Tibial artery (tissue), 4 donors: ENCODE results near the gene CCDC107.

ENCODE experiments used
- DNase-seq, 2 donors: peaks; one replicate each; pipeline ENCODE4 v3.0.0-alpha.2; 2019
- H3K27ac ChIP-seq, 2 donors: fragments of 200-600 bp; sonication (generic) in 1 of 2; 1 replicate in 1 of 2; 2 replicates in 1 of 2; pipeline ENCODE4 v1.5.1; 2018 to 2019; ENCODE audit warnings: mild to moderate bottlenecking in 1 of 2
- H3K27me3 ChIP-seq, 2 donors: fragments of 200-600 bp; sonication (generic) in 1 of 2; one replicate each; pipeline versions ENCODE4 v1.5.1 to v1.6.0; 2016 to 2019
- H3K36me3 ChIP-seq, 3 donors: fragments of 200-600 bp; sonication (generic) in 2 of 3; one replicate each; pipeline ENCODE4 v1.5.1; 2016 to 2019; ENCODE audit warnings: mild to moderate bottlenecking in 2 of 3
- H3K4me1 ChIP-seq, 4 donors: fragments of 200-600 bp; sonication (generic) in 2 of 4; 1 replicate in 3 of 4; 2 replicates in 1 of 4; pipeline ENCODE4 v1.5.1; 2016 to 2019
- H3K4me3 ChIP-seq, 2 donors: fragments of 200-600 bp; sonication (generic) in 1 of 2; 1 replicate in 1 of 2; 2 replicates in 1 of 2; pipeline ENCODE4 v1.5.1; 2018 to 2019; ENCODE audit warnings: mild to moderate bottlenecking in 2 of 2
- H3K9me3 ChIP-seq, 3 donors: fragments of 200-600 bp; sonication (generic) in 1 of 3; one replicate each; pipeline ENCODE4 v1.5.1; 2016 to 2019
- CTCF ChIP-seq, 2 experiments: fragments of 200-600 bp in 1 of 2; fragments of 450-650 bp in 1 of 2; IDR thresholded peaks; one replicate each; pipeline ENCODE4 v1.5.1; 2017 to 2019; ENCODE audit warnings: antibody characterized with exemption in 2 of 2, mild to moderate bottlenecking in 1 of 2, moderate library complexity in 1 of 2
- intact Hi-C: fragments of 100-400 bp; cut with DNase I; formaldehyde crosslinking; loops from one replicate; pipeline ENCODE4 v1.15.0; 2023; ENCODE audit warnings: low total_unique reads

CCDC107 gene

GRCh38 chr9:35656831-35657545 lies 1.1 kb upstream of the CCDC107 start:
- Histone ChIP-seq H3K4me1 (peaks cover 0 to 35% (median 21%) of the 10 kb centered on the region in 4 donors), H3K27me3 (no peaks in the 10 kb centered on the region), H3K9me3 (no peaks in the 10 kb centered on the region), H3K27ac (peak overlapping the region; percentile 99 to 100), H3K36me3 (peaks cover 15 to 27% (median 21%) of the 10 kb centered on the region in 3 donors), H3K4me3 (peak overlapping the region; percentile 87 to 99)
- TF ChIP-seq CTCF (IDR thresholded peaks at IDR 0.05), result no peak
- peak; percentile 33 to 79 for DNase-seq
- intact Hi-C loops, result no loop called here

GRCh38 chr9:35657546-35658136 lies 451 bp upstream of the CCDC107 start, which contains the start of gene RMRP:
TSS of gene RMRP (minus strand) at chr9:35658019.
- Histone ChIP-seq H3K9me3 (no peaks in the 10 kb centered on the region), H3K27me3 (no peaks in the 10 kb centered on the region), H3K27ac (peak within 1 kb of the TSS; percentile 99 to 100), H3K36me3 (peaks cover 15 to 34% (median 21%) of the 10 kb centered on the region in 3 donors), H3K4me1 (peaks cover 0 to 42% (median 21%) of the 10 kb centered on the region in 4 donors), H3K4me3 (peak within 1 kb of the TSS; percentile 87 to 99)
- DNase-seq, result peak; percentile 94 to 99
- intact Hi-C loops, result loop anchor here (1.0 kb wide), 1 partner anchor 71 kb away; no protein-coding TSS in a partner anchor
- TF ChIP-seq CTCF (IDR thresholded peaks at IDR 0.05), result peak; percentile 34 to 50

GRCh38 chr9:35658968-35659220 lies 802 bp downstream of the CCDC107 start:
- intact Hi-C loops, result loop anchor here (1.0 kb wide), 2 partner anchors 69 to 73 kb away; partner anchors contain the start of genes CREB3 and TLN1
- Histone ChIP-seq H3K4me1 (peaks cover 0 to 51% (median 24%) of the 10 kb centered on the region in 4 donors), H3K27me3 (no peaks in the 10 kb centered on the region), H3K9me3 (no peaks in the 10 kb centered on the region), H3K36me3 (peaks cover 15 to 35% (median 21%) of the 10 kb centered on the region in 3 donors), H3K4me3 (peak overlapping the region; percentile 87 to 99), H3K27ac (peak overlapping the region; percentile 99 to 100)
- no peak for TF ChIP-seq CTCF (IDR thresholded peaks at IDR 0.05)
- DNase-seq, result peak; percentile 53 to 75

- intact Hi-C loops, result loop anchor here (1.0 kb wide), 1 partner anchor 73 kb away; the partner anchor contains the start of genes CREB3 and TLN1
- Histone ChIP-seq H3K27ac (peak overlapping the region; percentile 99 to 100), H3K27me3 (no peaks in the 10 kb centered on the region), H3K4me3 (peak overlapping the region; percentile 87 to 99), H3K4me1 (peaks cover 0 to 56% (median 27%) of the 10 kb centered on the region in 4 donors), H3K36me3 (peaks cover 15 to 35% (median 21%) of the 10 kb centered on the region in 3 donors), H3K9me3 (no peaks in the 10 kb centered on the region)
- no peak for TF ChIP-seq CTCF (IDR thresholded peaks at IDR 0.05)
- peak; percentile 67 to 89 for DNase-seq
Measured at GRCh38 chr9:35659340-35659739, 1.2 kb downstream of the CCDC107 start.

GRCh38 chr9:35660966-35661415 lies 2.9 kb downstream of the CCDC107 start:
- peak in 1 of 2 experiments; percentile 67 for TF ChIP-seq CTCF (IDR thresholded peaks at IDR 0.05)
- Histone ChIP-seq H3K27me3 (no peaks in the 10 kb centered on the region), H3K27ac (peak overlapping the region; percentile 99 to 100), H3K36me3 (peaks cover 15 to 35% (median 21%) of the 10 kb centered on the region in 3 donors), H3K4me3 (peak overlapping the region; percentile 87 to 99), H3K9me3 (no peaks in the 10 kb centered on the region), H3K4me1 (peaks cover 0 to 70% (median 32%) of the 10 kb centered on the region in 4 donors)
- intact Hi-C loops, result loop anchor here (5.0 kb wide), 1 partner anchor 36 kb away; no protein-coding TSS in a partner anchor
- peak; percentile 34 to 74 for DNase-seq
